Mucosa of rectum (tissue), 2 donors: ENCODE measurements around the gene MAB21L4.

Source experiments
- H3K27ac ChIP-seq, 2 donors: one replicate each; pipeline ENCODE4 v1.7.0; 2013; ENCODE audit warnings: inconsistent platforms in 2 of 2, low read depth in 2 of 2, low read length in 2 of 2
- H3K27me3 ChIP-seq, 2 donors: one replicate each; pipeline ENCODE4 v1.7.0; 2013; ENCODE audit warnings: low read length in 2 of 2; ENCODE audit not compliant: control insufficient read depth in 2 of 2, insufficient read depth in 2 of 2
- H3K36me3 ChIP-seq, 2 donors: one replicate each; pipeline ENCODE4 v1.7.0; 2013; ENCODE audit warnings: low read length in 2 of 2; ENCODE audit not compliant: control insufficient read depth in 2 of 2, insufficient read depth in 2 of 2
- H3K4me1 ChIP-seq, 2 donors: one replicate each; pipeline ENCODE4 v1.7.0; 2013; ENCODE audit warnings: low read length in 2 of 2, mild to moderate bottlenecking in 1 of 2; ENCODE audit not compliant: control insufficient read depth in 2 of 2, insufficient read depth in 2 of 2
- H3K4me3 ChIP-seq, 2 donors: one replicate each; pipeline ENCODE4 v1.7.0; 2013; ENCODE audit warnings: low read length in 2 of 2
- H3K9ac ChIP-seq, 2 donors: one replicate each; pipeline ENCODE4 v1.7.0; 2013; ENCODE audit warnings: low read length in 2 of 2, low read depth in 1 of 2, mild to moderate bottlenecking in 1 of 2
- H3K9me3 ChIP-seq, 2 donors: one replicate each; pipeline ENCODE4 v1.7.0; 2013; ENCODE audit warnings: low read length in 2 of 2; ENCODE audit not compliant: control insufficient read depth in 2 of 2
- donor health status: healthy.
- donor health status: Normal muscosa, but diverticular disease.

Gene MAB21L4

GRCh38 chr2:240895656-240896388 is at the start of gene MAB21L4:
Gene MAB21L4, minus strand, starts transcription at chr2:240896156. Its CDS starts 159 bp downstream, at chr2:240895997.
- Histone ChIP-seq H3K9ac (peak within 1 kb of the TSS in 1 of 2 donors; percentile 17), H3K36me3 (no peaks in the 10 kb centered on the region), H3K9me3 (no peaks in the 10 kb centered on the region), H3K4me3 (peak within 1 kb of the TSS; percentile 1 to 20), H3K27ac (no peak within 1 kb of the TSS), H3K4me1 (peaks cover 7 to 30% of the 10 kb centered on the region in 2 donors), H3K27me3 (no peaks in the 10 kb centered on the region)

- H3K9ac ChIP-seq, result no peak overlapping the region
- H3K27me3 ChIP-seq, result no peaks in the 10 kb centered on the region
- H3K36me3 ChIP-seq, result no peaks in the 10 kb centered on the region
- H3K4me1 ChIP-seq, result no peaks in the 10 kb centered on the region
- no peak overlapping the region for H3K4me3 ChIP-seq
- H3K9me3 ChIP-seq, result no peaks in the 10 kb centered on the region
- H3K27ac ChIP-seq, result no peak overlapping the region
Measured at GRCh38 chr2:240936106-240936505, 40.1 kb upstream of the MAB21L4 start.

GRCh38 chr2:240935103-240935876 is 39.3 kb upstream of the MAB21L4 start:
- H3K27me3 ChIP-seq, result no peaks in the 10 kb centered on the region
- no peaks in the 10 kb centered on the region for H3K4me1 ChIP-seq
- no peaks in the 10 kb centered on the region for H3K36me3 ChIP-seq
- H3K9me3 ChIP-seq, result no peaks in the 10 kb centered on the region
- H3K4me3 ChIP-seq, result no peak overlapping the region
- no peak overlapping the region for H3K27ac ChIP-seq
- H3K9ac ChIP-seq, result no peak overlapping the region

- no peaks in the 10 kb centered on the region for H3K36me3 ChIP-seq
- no peak overlapping the region for H3K9ac ChIP-seq
- no peaks in the 10 kb centered on the region for H3K4me1 ChIP-seq
- no peak overlapping the region for H3K4me3 ChIP-seq
- H3K9me3 ChIP-seq, result no peaks in the 10 kb centered on the region
- no peak overlapping the region for H3K27ac ChIP-seq
- H3K27me3 ChIP-seq, result no peaks in the 10 kb centered on the region
Measured at GRCh38 chr2:240934701-240935102, 38.7 kb upstream of the MAB21L4 start.

GRCh38 chr2:240933966-240934700 is 38.2 kb upstream of the MAB21L4 start:
- Histone ChIP-seq H3K36me3 (no peaks in the 10 kb centered on the region), H3K27me3 (no peaks in the 10 kb centered on the region), H3K9me3 (no peaks in the 10 kb centered on the region), H3K4me1 (no peaks in the 10 kb centered on the region), H3K4me3 (no peak overlapping the region), H3K27ac (no peak overlapping the region), H3K9ac (no peak overlapping the region)

GRCh38 chr2:240933048-240933965 is 37.4 kb upstream of the MAB21L4 start:
- Histone ChIP-seq H3K9ac (no peak overlapping the region), H3K4me1 (no peaks in the 10 kb centered on the region), H3K27me3 (no peaks in the 10 kb centered on the region), H3K36me3 (no peaks in the 10 kb centered on the region), H3K27ac (no peak overlapping the region), H3K9me3 (no peaks in the 10 kb centered on the region), H3K4me3 (no peak overlapping the region)

- Histone ChIP-seq H3K4me1 (no peaks in the 10 kb centered on the region), H3K27ac (no peak overlapping the region), H3K36me3 (no peaks in the 10 kb centered on the region), H3K4me3 (no peak overlapping the region), H3K27me3 (no peaks in the 10 kb centered on the region), H3K9me3 (no peaks in the 10 kb centered on the region), H3K9ac (no peak overlapping the region)
Measured at GRCh38 chr2:240932724-240933047, 36.7 kb upstream of the MAB21L4 start.

GRCh38 chr2:240932001-240932723 is 36.2 kb upstream of the MAB21L4 start:
- H3K27me3 ChIP-seq, result no peaks in the 10 kb centered on the region
- H3K4me1 ChIP-seq, result no peaks in the 10 kb centered on the region
- no peaks in the 10 kb centered on the region for H3K9me3 ChIP-seq
- no peak overlapping the region for H3K4me3 ChIP-seq
- no peak overlapping the region for H3K9ac ChIP-seq
- H3K27ac ChIP-seq, result no peak overlapping the region
- H3K36me3 ChIP-seq, result no peaks in the 10 kb centered on the region

- H3K9ac ChIP-seq, result no peak overlapping the region
- no peaks in the 10 kb centered on the region for H3K36me3 ChIP-seq
- H3K27ac ChIP-seq, result no peak overlapping the region
- no peaks in the 10 kb centered on the region for H3K27me3 ChIP-seq
- no peak overlapping the region for H3K4me3 ChIP-seq
- H3K9me3 ChIP-seq, result no peaks in the 10 kb centered on the region
- H3K4me1 ChIP-seq, result no peaks in the 10 kb centered on the region
Measured at GRCh38 chr2:240931319-240931949, 35.5 kb upstream of the MAB21L4 start.
